GM12875 (cell line): ENCODE data around the gene TMEM254.
"Not testable (repeated sequence)": the region's sequence is repeated elsewhere in the genome, so short reads cannot be mapped to it uniquely, and the experiment has no call there.

Source experiments
- H3K4me3 ChIP-seq: one replicate; pipeline ENCODE4 v1.5.1; 2011; ENCODE audit warnings: low read depth, low read length, control low read depth
- TF ChIP-seq, protein P1 (sequence below): IDR thresholded peaks from 2 replicates; pipeline ENCODE4 v1.5.1; 2011; ENCODE audit warnings: low read depth, mild to moderate bottlenecking, control low read depth, inconsistent platforms, low read length, moderate library complexity, borderline replicate concordance; ENCODE audit not compliant: insufficient read depth

The TMEM254 gene

GRCh38 chr10:80066809-80067208 is 11.7 kb upstream of the TMEM254 start:
- TF ChIP-seq, protein P1, sequence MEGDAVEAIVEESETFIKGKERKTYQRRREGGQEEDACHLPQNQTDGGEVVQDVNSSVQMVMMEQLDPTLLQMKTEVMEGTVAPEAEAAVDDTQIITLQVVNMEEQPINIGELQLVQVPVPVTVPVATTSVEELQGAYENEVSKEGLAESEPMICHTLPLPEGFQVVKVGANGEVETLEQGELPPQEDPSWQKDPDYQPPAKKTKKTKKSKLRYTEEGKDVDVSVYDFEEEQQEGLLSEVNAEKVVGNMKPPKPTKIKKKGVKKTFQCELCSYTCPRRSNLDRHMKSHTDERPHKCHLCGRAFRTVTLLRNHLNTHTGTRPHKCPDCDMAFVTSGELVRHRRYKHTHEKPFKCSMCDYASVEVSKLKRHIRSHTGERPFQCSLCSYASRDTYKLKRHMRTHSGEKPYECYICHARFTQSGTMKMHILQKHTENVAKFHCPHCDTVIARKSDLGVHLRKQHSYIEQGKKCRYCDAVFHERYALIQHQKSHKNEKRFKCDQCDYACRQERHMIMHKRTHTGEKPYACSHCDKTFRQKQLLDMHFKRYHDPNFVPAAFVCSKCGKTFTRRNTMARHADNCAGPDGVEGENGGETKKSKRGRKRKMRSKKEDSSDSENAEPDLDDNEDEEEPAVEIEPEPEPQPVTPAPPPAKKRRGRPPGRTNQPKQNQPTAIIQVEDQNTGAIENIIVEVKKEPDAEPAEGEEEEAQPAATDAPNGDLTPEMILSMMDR = no peak
- H3K4me3 ChIP-seq = no peak overlapping the region

GRCh38 chr10:80067821-80068220 is 10.6 kb upstream of the TMEM254 start:
- not testable (repeated sequence) for H3K4me3 ChIP-seq

- TF ChIP-seq, protein P1 = no peak
- no peak overlapping the region for H3K4me3 ChIP-seq
Measured at GRCh38 chr10:80068270-80068669, 10.2 kb upstream of the TMEM254 start.

GRCh38 chr10:80070057-80070456 is 8.4 kb upstream of the TMEM254 start:
- no peak overlapping the region for H3K4me3 ChIP-seq
- TF ChIP-seq, protein P1 = no peak

GRCh38 chr10:80072584-80072983 is 5.9 kb upstream of the TMEM254 start:
- no peak overlapping the region for H3K4me3 ChIP-seq
- TF ChIP-seq, protein P1 = no peak

DNA sequence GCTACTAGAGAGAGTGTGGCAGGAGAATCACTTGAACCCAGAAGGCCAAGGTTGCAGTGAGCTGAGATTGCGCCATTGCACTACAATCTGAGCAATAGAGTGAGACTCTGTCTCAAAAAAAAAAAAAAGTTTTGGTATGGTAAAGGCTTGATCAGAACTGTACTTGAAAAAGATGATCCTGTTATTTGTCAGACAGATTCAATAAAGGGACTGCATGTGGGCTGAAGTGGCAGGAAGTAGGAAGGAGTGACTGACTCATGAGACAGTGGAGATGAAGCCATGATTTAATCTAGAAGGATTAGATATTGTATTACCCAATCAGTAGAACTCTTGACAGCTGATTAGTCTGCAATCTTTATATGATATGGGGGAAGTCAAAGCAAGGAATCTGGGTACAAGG is 2.7 kb upstream of the TMEM254 start:
- H3K4me3 ChIP-seq = no peak overlapping the region
- TF ChIP-seq, protein P1 = no peak

GRCh38 chr10:80077869-80078447 is 507 bp upstream of the TMEM254 start:
- TF ChIP-seq, protein P1 = no peak

DNA sequence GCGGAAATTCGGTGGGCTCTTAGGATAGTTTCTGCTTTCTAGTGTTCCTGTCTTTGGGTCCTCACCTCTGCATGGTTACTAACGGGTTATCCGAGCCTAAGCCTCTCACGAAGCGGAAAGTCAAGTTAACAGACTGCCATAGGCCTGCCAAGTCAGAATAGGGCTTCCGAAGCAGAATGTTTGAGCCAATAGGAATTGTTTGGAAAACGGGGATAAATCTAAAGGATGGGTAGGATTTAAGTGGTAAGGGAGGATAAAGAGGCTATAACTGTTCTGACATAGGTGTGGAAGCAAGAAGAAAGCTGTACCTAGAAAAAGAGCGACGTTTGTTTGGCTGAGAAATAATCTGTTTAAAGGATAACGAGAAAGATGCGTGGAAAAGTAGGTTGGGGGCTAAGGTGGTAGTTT is 851 bp downstream of the TMEM254 start:
- peak overlapping the region; percentile 82 for H3K4me3 ChIP-seq
- TF ChIP-seq, protein P1 = no peak

More at GRCh38 chr10:80077869-80078447, 507 bp upstream of the TMEM254 start:
- peak overlapping the region; percentile 82 for H3K4me3 ChIP-seq
